CD4-positive, alpha-beta memory T cell (primary cell): Measurements from ENCODE around the gene LRP6. TPM values are rescaled to one million over a fixed set of nuclear protein-coding genes. Genes with fewer than 3 reads are reported as not detected.

Experiments used
- CTCF ChIA-PET: fragments of 350-600 bp; sonication (Branson Sonifier 250); formaldehyde crosslinking; loops from one replicate; lab custom pipeline; 2021; ENCODE audit warnings: inconsistent platforms; ENCODE audit not compliant: partially characterized antibody; lab: Charles Lee
- POLR2A ChIA-PET: fragments of 350-600 bp; sonication (Branson Sonifier 250); formaldehyde crosslinking; loops from one replicate; lab custom pipeline; 2021; ENCODE audit not compliant: partially characterized antibody; lab: Charles Lee
- DNase-seq, 5 donors: peaks; one replicate each; pipeline versions ENCODE4 v3.0.0 to v3.0.0-alpha.2; 2020 to 2022; ENCODE audit warnings: mixed read lengths in 1 of 5
- H3K27ac ChIP-seq: one replicate; pipeline ENCODE4 v1.7.0; 2013; ENCODE audit warnings: low read depth, low read length
- H3K27me3 ChIP-seq: 2 replicates; pipeline ENCODE4 v1.7.0; 2013; ENCODE audit warnings: mild to moderate bottlenecking, low read length, moderate library complexity; ENCODE audit not compliant: insufficient read depth
- H3K36me3 ChIP-seq: 2 replicates; pipeline ENCODE4 v1.7.0; 2013; ENCODE audit warnings: mild to moderate bottlenecking, low read length, moderate library complexity; ENCODE audit not compliant: insufficient read depth
- H3K4me1 ChIP-seq: 2 replicates; pipeline ENCODE4 v1.7.0; 2013; ENCODE audit warnings: mild to moderate bottlenecking, low read length, moderate library complexity; ENCODE audit not compliant: insufficient read depth
- H3K4me3 ChIP-seq, 2 donors: one replicate each; pipeline ENCODE4 v1.7.0; 2013; ENCODE audit warnings: low read length in 2 of 2, mild to moderate bottlenecking in 1 of 2
- H3K9me3 ChIP-seq, 2 donors: one replicate each; pipeline ENCODE4 v1.7.0; 2013; ENCODE audit warnings: low read length in 2 of 2, control low read depth in 1 of 2; ENCODE audit not compliant: control insufficient read depth in 1 of 2
- H3K27ac Mint-ChIP-seq, 7 donors: one replicate each; pipeline ENCODE4 v1.8.0; 2020 to 2021; ENCODE audit warnings: mixed read lengths in 7 of 7, mild to moderate bottlenecking in 6 of 7, inconsistent platforms in 3 of 7, moderate library complexity in 3 of 7
- H3K27me3 Mint-ChIP-seq, 2 donors: one replicate each; pipeline ENCODE4 v1.8.0; 2020 to 2021; ENCODE audit warnings: mixed read lengths in 2 of 2
- H3K36me3 Mint-ChIP-seq, 2 donors: one replicate each; pipeline ENCODE4 v1.8.0; 2020 to 2021; ENCODE audit warnings: mixed read lengths in 2 of 2, inconsistent platforms in 1 of 2, mild to moderate bottlenecking in 1 of 2
- H3K4me1 Mint-ChIP-seq, 4 donors: one replicate each; pipeline ENCODE4 v1.8.0; 2020 to 2021; ENCODE audit warnings: mixed read lengths in 4 of 4, mild to moderate bottlenecking in 1 of 4
- H3K4me3 Mint-ChIP-seq, 8 donors: one replicate each; pipeline ENCODE4 v1.8.0; 2020 to 2021; ENCODE audit warnings: mixed read lengths in 8 of 8, mild to moderate bottlenecking in 7 of 8, moderate library complexity in 6 of 8, inconsistent platforms in 3 of 8
- H3K9me3 Mint-ChIP-seq, 8 donors: one replicate each; pipeline ENCODE4 v1.8.0; 2020 to 2021; ENCODE audit warnings: mixed read lengths in 8 of 8, mild to moderate bottlenecking in 5 of 8, inconsistent platforms in 3 of 8, moderate library complexity in 1 of 8
- intact Hi-C: fragments of 100-400 bp; cut with micrococcal nuclease; formaldehyde crosslinking; loops from one replicate; pipeline ENCODE4 v1.15.1; 2023
- polyA plus RNA-seq, 2 donors: library from polyadenylated mRNA; unstranded; fragments of 300-500 nt; fragmentation: Illumina TruSeq; gene quantifications; one replicate each; pipeline ENCODE4 v1.2.3, GENCODE V29; 2021
- total RNA-seq, 2 experiments: library from RNA; stranded (reverse); gene quantifications; one replicate each; pipeline ENCODE4 v1.2.3, GENCODE V29; 2021

The LRP6 gene
- total and polyA plus RNA-seq, 4 experiments from 2014 or later, result 0.45 to 4.0 (median 2.9) TPM

DNA sequence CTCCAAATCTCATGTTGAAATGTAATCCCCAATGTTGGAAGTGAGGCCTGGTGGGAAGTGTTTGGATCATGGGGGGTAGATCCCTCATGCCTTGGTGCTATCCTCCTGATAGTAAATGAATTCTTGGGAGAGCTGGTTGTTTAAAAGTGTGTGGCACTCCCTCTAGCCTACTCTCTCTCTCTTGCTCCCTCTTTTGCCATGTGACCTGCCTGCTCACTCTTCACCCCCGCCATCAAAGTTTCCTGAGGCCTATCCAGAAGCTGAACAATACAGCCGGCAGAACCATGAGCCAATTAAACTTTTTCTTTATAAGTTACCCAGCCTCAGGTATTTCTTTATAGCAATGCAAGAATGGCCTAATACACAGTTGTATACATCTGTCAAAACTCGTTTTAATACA is 133.6 kb downstream of the LRP6 start:
- Mint-ChIP-seq H3K36me3 (peaks cover 0 to 9% of the 10 kb centered on the region in 2 donors), H3K4me3 (no peak overlapping the region), H3K27me3 (no peaks in the 10 kb centered on the region), H3K27ac (no peak overlapping the region), H3K4me1 (peaks cover 0 to 2% (median 0%) of the 10 kb centered on the region in 4 donors), H3K9me3 (no peaks in the 10 kb centered on the region)
- ChIA-PET POLR2A (no interaction called here), CTCF (no interaction called here)
- Histone ChIP-seq H3K4me1 (no peaks in the 10 kb centered on the region), H3K9me3 (no peaks in the 10 kb centered on the region), H3K27ac (no peak overlapping the region), H3K27me3 (no peaks in the 10 kb centered on the region), H3K4me3 (no peak overlapping the region), H3K36me3 (no peaks in the 10 kb centered on the region)
- intact Hi-C loops, result no loop called here
- no peak for DNase-seq

DNA sequence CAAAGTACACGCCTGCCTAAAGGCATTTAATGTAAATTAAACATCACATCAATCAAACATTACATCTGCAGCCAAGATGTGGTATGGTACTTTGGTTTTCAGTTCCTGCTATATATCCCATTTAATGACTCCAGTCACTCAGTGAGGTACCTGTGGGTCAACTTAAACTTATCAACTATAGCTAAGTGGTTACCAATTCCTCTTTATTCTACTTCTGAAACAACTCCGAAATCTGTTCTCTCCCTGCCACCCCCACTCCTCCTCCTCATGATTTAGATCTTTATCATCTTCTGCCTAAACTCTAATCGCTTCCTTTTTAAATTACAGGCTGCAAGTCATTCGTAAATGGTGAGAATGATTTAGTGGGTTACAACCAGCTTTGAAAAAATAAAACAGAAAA is 138.2 kb downstream of the LRP6 start:
- Mint-ChIP-seq H3K27me3 (no peaks in the 10 kb centered on the region), H3K4me3 (no peak overlapping the region), H3K36me3 (peaks cover 2 to 15% of the 10 kb centered on the region in 2 donors), H3K4me1 (peaks cover 0 to 2% (median 0%) of the 10 kb centered on the region in 4 donors), H3K9me3 (no peaks in the 10 kb centered on the region), H3K27ac (no peak overlapping the region)
- intact Hi-C loops, result no loop called here
- H3K9me3 ChIP-seq, result no peaks in the 10 kb centered on the region
- no peak for DNase-seq
- CTCF ChIA-PET, result no interaction called here
- no peak overlapping the region for H3K27ac ChIP-seq
- no peaks in the 10 kb centered on the region for H3K27me3 ChIP-seq
- POLR2A ChIA-PET, result no interaction called here
- no peaks in the 10 kb centered on the region for H3K36me3 ChIP-seq
- no peaks in the 10 kb centered on the region for H3K4me1 ChIP-seq
- H3K4me3 ChIP-seq, result no peak overlapping the region

DNA sequence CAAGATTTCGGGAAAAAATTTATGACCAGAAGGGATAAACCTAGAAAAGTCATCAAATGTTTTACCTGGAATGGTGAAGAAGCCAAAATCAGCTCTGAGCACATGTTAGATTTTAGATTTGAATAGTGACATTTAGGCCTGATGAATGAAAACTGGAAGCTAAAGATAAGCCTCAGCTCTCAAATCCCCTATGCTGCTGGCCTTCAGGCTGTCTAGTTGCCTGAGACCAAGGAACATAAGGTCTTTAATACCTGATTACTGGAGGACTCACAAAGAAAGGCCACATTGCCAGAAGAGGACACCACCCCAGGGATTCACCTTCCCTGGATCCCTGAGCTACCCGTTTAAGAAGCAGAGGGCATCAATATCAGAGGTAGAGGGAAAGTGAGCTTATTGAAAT is 139.5 kb downstream of the LRP6 start:
- Histone ChIP-seq H3K9me3 (no peaks in the 10 kb centered on the region), H3K27me3 (no peaks in the 10 kb centered on the region), H3K4me1 (no peaks in the 10 kb centered on the region), H3K36me3 (no peaks in the 10 kb centered on the region), H3K4me3 (no peak overlapping the region), H3K27ac (no peak overlapping the region)
- no peaks in the 10 kb centered on the region for H3K9me3 Mint-ChIP-seq
- ChIA-PET POLR2A (no interaction called here), CTCF (no interaction called here)
- no peak for DNase-seq
- intact Hi-C loops, result no loop called here
- peaks cover 0 to 2% (median 0%) of the 10 kb centered on the region in 4 donors for H3K4me1 Mint-ChIP-seq
- H3K4me3 Mint-ChIP-seq, result no peak overlapping the region
- no peak overlapping the region for H3K27ac Mint-ChIP-seq
- H3K36me3 Mint-ChIP-seq, result peaks cover 2 to 19% of the 10 kb centered on the region in 2 donors
- H3K27me3 Mint-ChIP-seq, result no peaks in the 10 kb centered on the region

DNA sequence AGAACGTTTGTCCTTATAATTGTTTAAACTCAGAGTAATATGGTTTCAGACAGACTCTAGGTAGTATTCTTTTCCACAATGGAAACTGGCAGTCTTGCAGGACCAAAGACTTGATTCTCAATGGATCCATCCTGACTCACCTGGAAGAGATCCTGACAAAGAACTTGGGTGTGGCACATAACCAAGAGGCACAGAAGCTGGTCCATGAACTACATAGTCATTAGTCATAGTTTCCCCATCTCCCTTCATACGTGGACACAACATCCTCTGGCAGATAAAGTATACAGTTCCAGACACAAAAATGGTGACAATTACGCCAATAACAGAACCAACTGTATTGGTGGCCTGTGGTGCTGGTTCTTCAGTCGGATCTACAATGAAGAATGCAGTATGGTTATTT is 140.3 kb downstream of the LRP6 start:
- POLR2A ChIA-PET, result no interaction called here
- peaks cover 2 to 19% of the 10 kb centered on the region in 2 donors for H3K36me3 Mint-ChIP-seq

GRCh38 chr12:12123036-12123604 is 143.7 kb downstream of the LRP6 start:
- DNase-seq, result no peak
- H3K27me3 ChIP-seq, result no peaks in the 10 kb centered on the region
- Mint-ChIP-seq H3K36me3 (peaks cover 2 to 20% of the 10 kb centered on the region in 2 donors), H3K27ac (no peak overlapping the region), H3K4me1 (no peaks in the 10 kb centered on the region), H3K9me3 (no peaks in the 10 kb centered on the region), H3K4me3 (no peak overlapping the region), H3K27me3 (no peaks in the 10 kb centered on the region)
- H3K27ac ChIP-seq, result no peak overlapping the region
- H3K36me3 ChIP-seq, result no peaks in the 10 kb centered on the region
- ChIA-PET CTCF (no interaction called here), POLR2A (no interaction called here)
- intact Hi-C loops, result no loop called here
- H3K9me3 ChIP-seq, result no peaks in the 10 kb centered on the region
- H3K4me3 ChIP-seq, result no peak overlapping the region
- H3K4me1 ChIP-seq, result no peaks in the 10 kb centered on the region

More for the DNA sequence above, 140.3 kb downstream of the LRP6 start:
- H3K9me3 ChIP-seq, result no peaks in the 10 kb centered on the region
- DNase-seq, result no peak
- Mint-ChIP-seq H3K4me1 (peaks cover 0 to 2% (median 0%) of the 10 kb centered on the region in 4 donors), H3K9me3 (no peaks in the 10 kb centered on the region), H3K27ac (no peak overlapping the region), H3K27me3 (no peaks in the 10 kb centered on the region), H3K4me3 (no peak overlapping the region)
- no peak overlapping the region for H3K4me3 ChIP-seq
- H3K27me3 ChIP-seq, result no peaks in the 10 kb centered on the region
- intact Hi-C loops, result no loop called here
- no peak overlapping the region for H3K27ac ChIP-seq
- no peaks in the 10 kb centered on the region for H3K4me1 ChIP-seq
- no peaks in the 10 kb centered on the region for H3K36me3 ChIP-seq
- CTCF ChIA-PET, result no interaction called here

GRCh38 chr12:12121061-12121460 is 145.8 kb downstream of the LRP6 start:
- Mint-ChIP-seq H3K27ac (no peak overlapping the region), H3K9me3 (no peaks in the 10 kb centered on the region), H3K4me1 (no peaks in the 10 kb centered on the region), H3K36me3 (peaks cover 0 to 14% of the 10 kb centered on the region in 2 donors), H3K4me3 (no peak overlapping the region), H3K27me3 (no peaks in the 10 kb centered on the region)
- no peaks in the 10 kb centered on the region for H3K27me3 ChIP-seq
- H3K36me3 ChIP-seq, result no peaks in the 10 kb centered on the region
- intact Hi-C loops, result no loop called here
- no peak overlapping the region for H3K27ac ChIP-seq
- ChIA-PET CTCF (no interaction called here), POLR2A (no interaction called here)
- H3K4me3 ChIP-seq, result no peak overlapping the region
- no peaks in the 10 kb centered on the region for H3K4me1 ChIP-seq
- DNase-seq, result no peak
- H3K9me3 ChIP-seq, result no peaks in the 10 kb centered on the region

- peaks cover 0 to 8% of the 10 kb centered on the region in 2 donors for H3K36me3 Mint-ChIP-seq
- Histone ChIP-seq H3K27ac (no peak overlapping the region), H3K27me3 (no peaks in the 10 kb centered on the region), H3K9me3 (no peaks in the 10 kb centered on the region), H3K4me3 (no peak overlapping the region), H3K4me1 (no peaks in the 10 kb centered on the region), H3K36me3 (no peaks in the 10 kb centered on the region)
- POLR2A ChIA-PET, result no interaction called here
- CTCF ChIA-PET, result no interaction called here
- DNase-seq, result no peak
- H3K27ac Mint-ChIP-seq, result no peak overlapping the region
- H3K9me3 Mint-ChIP-seq, result no peaks in the 10 kb centered on the region
- intact Hi-C loops, result no loop called here
- peaks cover 0 to 5% of the 10 kb centered on the region in 2 donors for H3K27me3 Mint-ChIP-seq
- H3K4me1 Mint-ChIP-seq, result no peaks in the 10 kb centered on the region
- no peak overlapping the region for H3K4me3 Mint-ChIP-seq
These were observed 150.2 kb downstream of the LRP6 start for GRCh38 chr12:12116677-12117076.
